H1 (cell line): ENCODE data around the gene CUEDC1. TPM values are rescaled to one million over a fixed set of nuclear protein-coding genes. Genes with fewer than 3 reads are reported as not detected.

Experiments used
- SIX5 ChIP-seq: IDR thresholded peaks from 2 replicates; pipeline ENCODE4 v1.6.1; 2011; ENCODE audit warnings: mild to moderate bottlenecking, low read depth, low read length
- SRF ChIP-seq: IDR thresholded peaks from 2 replicates; pipeline ENCODE4 v1.6.1; 2011; ENCODE audit warnings: mild to moderate bottlenecking, low read depth, low read length, moderate library complexity
- polyA plus RNA-seq, 7 experiments: library from polyadenylated mRNA; depleted of rRNA in 3 of 7; stranded (reverse) in 5 of 7; unstranded in 2 of 7; fragments of >200 nt in 5 of 7; fragments of 200-250 nt in 2 of 7; gene quantifications; 1 replicate in 5 of 7; 2 replicates in 1 of 7; 4 replicates in 1 of 7; pipeline versions ENCODE4 v1.2.1 to v1.2.3, GENCODE V29; 2011 to 2013; ENCODE audit warnings: missing spikeins in 2 of 7, mixed read lengths in 2 of 7
- total RNA-seq: library from RNA; stranded (reverse); fragmentation: NEBNext Ultra II Directional; extraction: Animal tissue kit (Norgen Biotek cat#: 25700); gene quantifications from 2 replicates; pipeline ENCODE4 v1.2.1, GENCODE V29; 2021

CUEDC1 gene
- total and polyA plus RNA-seq, 2 of the 8 experiments (the other 6 are each of a cell fraction or from before 2014, with no cell fraction given), result 4.0 to 10.7 TPM

- TF ChIP-seq SRF, result no peak
- TF ChIP-seq SIX5, result no peak
Measured at GRCh38 chr17:57867126-57867525, 88.1 kb downstream of the CUEDC1 start (continued).
